Measurements from ENCODE around the gene SSBP1.
"Not testable (repeated sequence)": the region's sequence is repeated elsewhere in the genome, so short reads cannot be mapped to it uniquely, and the experiment has no call there.

Gene SSBP1

GRCh38 chr7:141737836-141738591 lies at the start of gene SSBP1:
SSBP1 (plus strand) TSS chr7:141738358; CDS start chr7:141739167, 809 bp downstream.
- peak; percentile 95 for DNase-seq (ENCODE audit: low spot score)

- not testable (repeated sequence) for DNase-seq (ENCODE audit: low spot score)
Measured at GRCh38 chr7:141689072-141689825, 48.9 kb upstream of the SSBP1 start.

GRCh38 chr7:141691540-141691939 lies 46.6 kb upstream of the SSBP1 start:
- no peak for DNase-seq (ENCODE audit: low spot score)

GRCh38 chr7:141691961-141692360 lies 46.2 kb upstream of the SSBP1 start:
- no peak for DNase-seq (ENCODE audit: low spot score)

GRCh38 chr7:141693082-141693481 lies 45.1 kb upstream of the SSBP1 start:
- DNase-seq (ENCODE audit: low spot score): no peak

- DNase-seq (ENCODE audit: low spot score): no peak
Measured at GRCh38 chr7:141695803-141696289, 42.3 kb upstream of the SSBP1 start.

GRCh38 chr7:141696348-141696747 lies 41.8 kb upstream of the SSBP1 start:
- no peak for DNase-seq (ENCODE audit: low spot score)

GRCh38 chr7:141697211-141697871 lies 40.8 kb upstream of the SSBP1 start:
- no peak for DNase-seq (ENCODE audit: low spot score)

GRCh38 chr7:141698247-141699015 lies 39.7 kb upstream of the SSBP1 start:
- no peak for DNase-seq (ENCODE audit: low spot score)

- DNase-seq (ENCODE audit: low spot score): no peak
Measured at GRCh38 chr7:141699860-141700259, 38.3 kb upstream of the SSBP1 start.

GRCh38 chr7:141700296-141700847 lies 37.8 kb upstream of the SSBP1 start:
- DNase-seq (ENCODE audit: low spot score): no peak

GRCh38 chr7:141700848-141701371 lies 37.2 kb upstream of the SSBP1 start:
- DNase-seq (ENCODE audit: low spot score): no peak

- peak; percentile 70 for DNase-seq (ENCODE audit: low spot score)
Measured at GRCh38 chr7:141701489-141702046, 36.6 kb upstream of the SSBP1 start.

- DNase-seq (ENCODE audit: low spot score): peak; percentile 38
Measured at GRCh38 chr7:141702047-141702567, 36.1 kb upstream of the SSBP1 start, which contains the start of gene DENND11. DENND11 (minus strand) TSS chr7:141702166; CDS start chr7:141702153, 13 bp downstream.

- no peak for DNase-seq (ENCODE audit: low spot score)
Measured at GRCh38 chr7:141702892-141703291, 35.3 kb upstream of the SSBP1 start.

- no peak for DNase-seq (ENCODE audit: low spot score)
Measured at GRCh38 chr7:141704112-141704511, 34.0 kb upstream of the SSBP1 start.

- DNase-seq (ENCODE audit: low spot score): no peak
Measured at GRCh38 chr7:141704741-141705140, 33.4 kb upstream of the SSBP1 start.

- no peak for DNase-seq (ENCODE audit: low spot score)
Measured at GRCh38 chr7:141706239-141707064, 31.7 kb upstream of the SSBP1 start.

- DNase-seq (ENCODE audit: low spot score): no peak
Measured at GRCh38 chr7:141708351-141708750, 29.8 kb upstream of the SSBP1 start, which contains the start of gene WEE2. WEE2 (plus strand) TSS chr7:141708353; CDS start chr7:141708759, 406 bp downstream.

- no peak for DNase-seq (ENCODE audit: low spot score)
Measured at GRCh38 chr7:141709318-141709717, 28.8 kb upstream of the SSBP1 start.

Measured in CD4-positive, alpha-beta T cell treated with Interleukin-2 at 100 ng/mL for 4 hours (primary cell).